Measurements from ENCODE around the gene LRRC28.
A peak's percentile ranks its signal among the peaks of the same experiment; 100 is the strongest.

The LRRC28 gene

DNA sequence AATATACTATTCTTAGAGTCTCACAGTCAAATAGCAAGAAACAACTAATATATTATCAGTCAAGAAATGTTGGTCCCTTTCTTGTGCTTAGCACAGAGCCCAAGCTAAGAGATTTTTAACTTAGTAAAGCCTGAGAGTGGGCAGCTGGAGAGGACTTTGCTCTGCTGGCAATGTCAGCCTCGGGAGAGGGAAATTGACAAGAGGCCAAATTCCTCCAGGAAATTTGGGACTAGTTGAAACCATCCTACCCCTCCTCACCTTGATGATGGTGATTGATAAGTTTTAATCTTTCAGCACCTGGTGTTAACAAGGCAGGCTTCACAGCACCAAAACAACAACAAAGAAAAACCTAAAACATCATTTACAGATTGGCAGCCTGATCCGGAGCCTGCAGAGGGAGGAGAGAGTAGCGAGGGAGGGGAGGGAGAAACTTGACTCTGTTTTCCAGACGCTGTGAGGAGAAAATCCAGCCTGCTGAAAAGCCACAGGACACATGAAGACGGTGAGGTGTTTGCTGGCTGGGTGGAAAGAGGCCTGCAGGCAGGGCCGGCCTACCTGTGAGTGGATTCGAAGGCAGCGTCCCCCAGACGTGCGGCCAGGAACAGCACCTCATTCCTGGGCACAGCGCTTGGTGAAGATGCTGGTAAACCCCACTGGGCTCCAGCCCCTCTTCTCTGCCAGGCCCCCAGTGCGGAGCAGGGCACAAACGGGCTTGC is 150.9 kb downstream of the LRRC28 start:
- DNase-seq: peak; percentile 37

DNA sequence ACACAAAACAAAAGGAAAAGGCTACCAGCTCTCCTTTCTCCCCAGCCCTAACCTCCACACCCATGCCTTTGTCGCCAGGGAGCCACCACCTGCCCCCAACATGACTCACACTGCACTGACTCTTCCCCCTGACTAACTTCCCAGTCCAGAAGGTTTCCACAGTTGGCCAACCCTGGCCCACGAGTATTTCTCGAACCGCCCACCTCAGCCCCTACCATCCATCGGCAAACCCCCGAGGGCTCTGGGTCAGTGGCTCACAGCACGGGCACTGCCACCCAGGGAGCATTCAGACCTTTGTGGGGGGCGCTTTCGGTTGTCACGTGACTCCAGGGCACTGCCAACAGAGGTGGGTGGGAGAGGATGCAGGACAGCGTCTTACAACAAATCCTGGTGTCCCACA is 152.3 kb downstream of the LRRC28 start:
- no peak for DNase-seq

DNA sequence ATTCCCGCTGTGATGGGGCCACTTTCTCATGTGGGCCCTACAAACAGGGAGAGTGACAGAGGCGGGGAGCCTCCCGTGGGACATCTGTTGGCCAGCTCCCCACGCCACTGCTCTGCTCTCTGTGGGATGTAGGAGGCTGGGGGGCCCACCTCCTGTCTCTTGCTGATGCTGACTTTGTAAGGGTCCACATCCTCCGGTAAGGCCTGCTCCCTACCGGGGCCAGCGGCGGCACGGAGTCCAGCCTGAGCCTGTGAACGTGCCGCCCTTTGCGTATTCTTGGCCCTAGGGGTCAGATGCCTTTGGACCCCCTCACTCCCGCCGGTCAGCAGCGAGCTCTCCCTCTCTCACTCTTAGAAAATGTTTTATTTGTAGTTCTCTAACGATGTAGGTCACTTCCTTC is 153.2 kb downstream of the LRRC28 start:
- DNase-seq: no peak

DNA sequence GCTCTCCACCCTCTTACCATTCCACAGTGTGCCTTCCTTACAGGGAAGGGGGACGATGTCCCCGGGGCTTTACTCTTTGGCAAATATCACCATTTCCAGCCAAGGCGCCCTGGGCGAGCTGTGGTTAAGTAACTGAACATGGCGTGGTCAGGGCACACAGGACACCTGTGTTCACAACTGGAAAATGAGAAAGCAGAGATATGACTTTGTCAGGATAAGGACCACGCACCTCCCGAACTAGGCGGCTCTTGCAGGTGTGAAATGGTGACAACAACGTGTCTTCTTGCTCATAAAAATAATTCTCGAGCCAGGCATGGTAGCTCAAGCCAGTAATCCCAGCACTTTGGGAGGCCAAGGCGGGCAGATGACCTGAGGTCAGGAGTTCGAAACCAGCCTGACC is 154.8 kb downstream of the LRRC28 start:
- no peak for DNase-seq

DNA sequence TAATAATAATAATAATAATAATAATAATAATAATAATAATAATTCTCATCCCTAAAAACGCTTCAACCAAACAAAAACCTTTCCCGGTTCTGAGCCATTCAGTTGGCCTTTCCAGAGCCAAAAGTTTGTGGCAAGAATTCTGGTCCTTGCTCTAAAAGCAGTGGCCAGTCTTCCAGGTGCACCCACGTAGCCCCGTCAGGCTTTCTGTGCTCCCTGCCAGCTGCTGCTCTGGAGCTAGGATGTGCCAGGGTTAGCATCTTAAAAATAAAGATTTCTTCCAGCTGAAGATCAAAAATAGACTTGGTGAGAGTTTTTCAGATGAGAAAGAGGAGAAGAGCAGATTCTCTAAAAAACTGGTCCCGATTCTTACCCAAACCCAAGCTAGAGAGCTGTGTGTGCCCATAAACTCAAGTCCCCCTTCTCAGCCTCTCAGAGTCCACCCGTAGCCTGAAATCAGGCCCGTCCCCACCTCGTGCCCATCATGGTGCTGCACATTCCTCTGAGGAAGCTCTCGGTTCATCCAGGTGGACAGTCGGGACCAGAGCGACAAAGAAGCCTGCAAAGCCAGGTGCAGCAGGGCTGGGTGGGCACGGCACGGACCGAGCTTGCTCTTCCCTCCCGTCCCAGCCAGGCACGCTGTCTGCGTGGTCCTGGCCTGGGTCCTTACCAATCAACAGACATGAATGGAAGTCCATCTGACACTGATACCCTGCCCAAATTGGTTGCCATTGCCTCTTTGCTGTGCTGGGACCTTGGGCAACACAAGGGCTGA is 155.6 kb downstream of the LRRC28 start:
- no peak for DNase-seq

DNA sequence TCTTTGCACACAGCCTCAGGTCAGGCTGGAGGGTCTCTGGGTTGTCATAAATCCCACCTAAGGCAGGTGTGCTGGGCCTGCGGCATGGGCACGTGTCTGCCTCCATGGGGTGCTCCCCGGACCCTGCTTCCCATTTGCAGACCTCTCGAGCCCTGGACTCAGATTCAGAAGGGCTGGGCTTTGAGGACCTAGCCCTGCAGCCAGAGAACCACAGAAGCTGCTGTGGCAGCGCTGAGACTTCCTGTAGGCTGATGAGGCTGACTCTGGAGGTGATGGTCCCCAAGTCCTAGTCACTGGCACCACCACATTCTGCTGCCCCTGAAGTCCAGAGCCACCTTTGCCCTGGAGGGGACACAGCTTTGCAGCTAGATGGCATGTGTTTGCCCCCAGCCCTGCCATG is 156.4 kb downstream of the LRRC28 start:
- DNase-seq: no peak

DNA sequence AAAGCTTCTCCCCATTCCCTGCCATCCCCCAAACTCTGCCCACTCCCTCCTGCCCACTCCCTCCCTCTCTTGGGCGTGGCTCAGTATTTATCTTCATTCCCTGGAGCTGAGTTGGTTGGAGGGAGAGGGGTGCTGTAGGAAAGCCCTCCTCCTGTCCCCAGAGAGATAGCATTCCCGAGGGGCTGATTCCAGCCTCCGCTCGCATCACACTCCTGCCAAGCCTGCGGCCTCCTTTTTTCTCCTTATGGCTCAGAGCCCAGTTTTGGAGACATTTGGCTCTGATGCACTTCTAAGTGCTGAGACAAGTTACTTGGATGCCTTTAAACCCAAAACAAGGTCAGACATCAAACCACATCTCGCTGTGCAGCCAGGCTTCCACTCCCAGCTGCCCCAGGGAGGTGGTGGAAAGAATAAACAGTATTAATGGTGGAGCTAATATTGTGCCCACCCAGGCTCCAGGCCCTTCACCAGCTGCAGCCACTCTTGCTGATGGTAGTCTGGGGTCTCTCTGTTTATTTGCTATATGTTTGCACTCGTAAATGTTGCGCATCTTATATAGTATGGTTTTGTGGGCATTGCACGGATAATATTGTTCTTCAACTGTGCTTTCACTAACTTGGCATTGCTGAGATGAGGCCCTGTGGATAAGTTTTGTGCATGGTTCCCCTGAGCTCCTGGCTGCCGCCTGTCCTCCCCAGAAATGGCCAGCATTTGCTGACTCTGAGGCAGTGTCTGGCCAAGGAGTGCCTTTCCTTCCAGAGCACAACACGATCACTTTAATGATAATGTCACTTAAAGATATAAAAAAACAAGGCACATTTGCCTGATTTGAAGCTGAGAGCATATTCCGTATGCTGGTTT is 157.2 kb downstream of the LRRC28 start:
- peak; percentile 72 for DNase-seq

DNA sequence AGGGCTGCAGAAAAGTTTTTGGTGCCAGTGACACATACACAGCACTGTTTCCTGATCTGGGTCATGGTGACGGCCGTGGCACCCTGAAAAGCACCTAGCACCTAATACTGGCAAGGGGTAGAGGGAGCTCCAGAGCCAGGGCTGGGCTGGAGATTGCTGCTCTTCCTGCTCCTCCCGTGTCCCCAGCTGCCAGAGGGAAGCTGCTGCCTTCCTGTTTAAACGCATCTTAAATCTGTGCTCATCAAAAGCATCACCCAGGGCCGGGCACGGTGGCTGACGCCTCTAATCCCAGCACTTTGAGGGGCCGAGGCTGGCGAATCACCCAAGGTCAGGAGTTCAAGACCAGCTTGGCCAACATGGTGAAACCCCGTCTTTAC is 157.8 kb downstream of the LRRC28 start:
- peak; percentile 33 for DNase-seq

DNA sequence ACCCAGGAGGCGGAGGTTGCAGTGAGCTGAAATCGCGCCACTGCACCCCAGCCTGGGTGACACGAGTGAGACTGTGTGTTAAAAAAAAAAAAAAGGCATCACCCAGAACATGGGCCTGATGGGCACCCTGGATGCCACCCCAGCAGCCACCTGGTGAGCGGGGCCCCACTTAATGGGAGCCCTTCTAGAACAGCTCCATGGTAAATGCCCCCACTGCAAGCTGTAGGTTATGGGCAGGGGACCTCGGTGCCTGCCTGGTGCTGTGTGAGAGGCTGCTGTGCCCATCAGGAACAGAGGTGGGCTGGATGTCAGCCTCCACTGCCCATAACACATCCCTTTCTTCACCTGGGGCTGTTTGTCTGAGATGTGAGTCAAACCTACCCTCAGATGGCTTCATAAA is 158.3 kb downstream of the LRRC28 start:
- DNase-seq: no peak

DNA sequence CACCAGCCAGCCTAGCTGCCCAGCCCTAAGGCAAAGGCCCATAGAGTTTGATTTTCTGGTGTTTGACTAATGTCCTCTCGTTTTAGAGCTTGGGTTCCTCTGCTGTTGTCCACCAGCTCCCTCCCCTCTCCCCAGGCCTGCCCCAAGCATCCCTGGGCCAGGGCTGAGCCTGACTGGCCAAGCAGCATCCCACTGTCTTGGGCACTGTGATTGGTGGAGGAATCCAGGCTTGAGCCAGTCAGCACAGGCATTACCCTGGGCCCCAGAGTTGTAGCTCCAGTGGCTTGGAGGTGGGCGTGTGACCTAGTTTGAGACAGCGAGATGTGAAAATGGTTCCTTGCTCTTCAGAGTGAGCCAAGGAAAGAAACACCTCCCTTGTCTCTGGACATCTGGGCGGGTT is 159.2 kb downstream of the LRRC28 start:
- no peak for DNase-seq

DNA sequence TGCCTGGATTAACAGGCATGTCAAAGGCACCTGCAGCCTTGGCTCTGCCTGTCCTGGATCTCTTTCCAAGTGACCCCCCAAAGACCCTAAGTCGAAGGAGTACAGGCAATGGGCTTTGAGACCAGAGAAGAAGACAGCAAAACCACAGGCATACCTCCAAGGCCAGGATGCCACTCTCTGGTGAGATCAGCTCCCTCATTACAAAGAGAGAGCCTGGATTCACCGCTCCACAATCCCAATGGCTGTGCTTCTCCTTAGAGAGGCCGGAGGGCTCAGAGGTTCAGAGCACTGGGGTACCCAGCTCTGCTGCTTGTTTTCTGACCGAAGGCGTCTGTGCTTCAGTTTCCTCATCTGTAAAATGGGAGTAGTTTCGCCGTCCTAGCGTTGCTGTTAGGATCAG is 160.0 kb downstream of the LRRC28 start:
- no peak for DNase-seq

DNA sequence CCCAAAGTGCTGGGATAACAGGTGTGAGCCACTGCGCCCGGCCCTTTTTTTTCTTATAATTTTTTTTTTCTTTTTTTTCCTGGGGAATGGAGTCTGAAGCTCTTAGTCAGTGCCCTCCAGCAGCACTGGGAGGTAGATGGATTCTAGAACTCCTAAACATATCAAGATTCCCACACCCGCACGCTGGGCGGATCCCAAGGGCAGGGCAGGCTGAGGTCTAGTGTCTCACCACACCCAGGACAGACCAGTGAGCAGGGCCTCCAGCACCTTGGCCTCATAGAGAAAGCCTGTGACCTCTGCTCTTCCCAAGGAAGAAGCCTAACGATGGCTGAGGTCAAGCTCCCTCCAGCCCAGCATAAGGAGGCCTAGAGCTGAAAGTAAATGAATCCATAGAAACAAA is 160.8 kb downstream of the LRRC28 start:
- DNase-seq: no peak

DNA sequence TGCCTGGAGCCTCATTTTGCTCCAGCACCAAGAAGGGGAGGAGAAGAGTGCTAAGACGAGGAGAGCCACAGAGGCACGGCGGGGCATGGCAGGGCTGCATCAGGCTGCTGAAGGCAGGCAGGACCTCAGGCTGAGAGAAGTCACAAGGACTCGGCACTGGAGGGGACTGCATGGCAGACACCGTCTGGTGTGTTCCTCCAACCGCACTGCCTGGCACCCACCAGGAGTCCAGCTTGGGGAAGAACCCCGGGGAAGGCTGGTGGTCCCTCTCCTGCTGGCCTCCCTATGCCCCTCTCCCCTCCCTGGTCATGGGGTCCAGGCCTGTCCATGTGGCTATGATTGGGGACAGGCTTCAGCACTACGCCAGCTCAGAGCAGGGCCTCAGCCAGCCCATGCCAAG is 161.3 kb downstream of the LRRC28 start:
- DNase-seq: no peak

DNA sequence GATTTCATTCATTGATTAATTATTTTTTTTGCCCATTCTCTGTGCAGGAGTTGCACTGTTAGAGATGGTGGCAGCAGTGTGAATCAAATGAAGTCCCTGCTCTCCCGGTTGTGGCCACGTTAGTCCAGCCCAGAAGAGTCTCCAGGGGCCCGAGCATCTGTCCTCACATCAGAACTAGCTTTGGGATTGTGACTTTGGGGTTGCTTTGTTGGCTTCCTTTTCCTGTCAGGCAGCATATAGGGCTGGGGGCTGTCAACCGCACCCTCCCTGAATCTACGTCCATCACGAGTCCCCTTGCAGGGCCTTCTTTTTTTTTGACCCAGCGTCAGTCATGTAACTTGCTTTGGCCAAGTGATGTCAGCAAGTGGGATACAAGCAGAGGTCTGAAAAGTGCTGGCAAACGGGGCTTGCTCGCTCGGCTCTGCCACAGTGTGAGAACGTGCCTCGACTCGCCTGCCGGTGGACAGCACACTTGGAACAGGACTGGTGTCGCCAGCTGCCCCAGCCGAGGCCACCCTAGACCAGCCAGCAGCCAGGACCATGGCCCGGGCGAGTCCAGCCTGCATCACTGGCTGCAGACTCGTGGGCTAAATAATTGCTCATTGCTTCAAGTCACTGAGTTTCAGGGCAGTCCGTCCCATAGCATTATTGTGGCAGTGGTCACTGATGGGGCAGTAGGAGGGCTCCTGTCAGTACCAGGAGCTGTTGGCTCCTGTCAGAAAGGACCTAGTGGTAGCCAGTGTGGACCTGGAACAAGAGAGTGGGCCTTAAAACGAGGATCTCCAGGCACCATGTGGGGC is 162.9 kb downstream of the LRRC28 start:
- no peak for DNase-seq

DNA sequence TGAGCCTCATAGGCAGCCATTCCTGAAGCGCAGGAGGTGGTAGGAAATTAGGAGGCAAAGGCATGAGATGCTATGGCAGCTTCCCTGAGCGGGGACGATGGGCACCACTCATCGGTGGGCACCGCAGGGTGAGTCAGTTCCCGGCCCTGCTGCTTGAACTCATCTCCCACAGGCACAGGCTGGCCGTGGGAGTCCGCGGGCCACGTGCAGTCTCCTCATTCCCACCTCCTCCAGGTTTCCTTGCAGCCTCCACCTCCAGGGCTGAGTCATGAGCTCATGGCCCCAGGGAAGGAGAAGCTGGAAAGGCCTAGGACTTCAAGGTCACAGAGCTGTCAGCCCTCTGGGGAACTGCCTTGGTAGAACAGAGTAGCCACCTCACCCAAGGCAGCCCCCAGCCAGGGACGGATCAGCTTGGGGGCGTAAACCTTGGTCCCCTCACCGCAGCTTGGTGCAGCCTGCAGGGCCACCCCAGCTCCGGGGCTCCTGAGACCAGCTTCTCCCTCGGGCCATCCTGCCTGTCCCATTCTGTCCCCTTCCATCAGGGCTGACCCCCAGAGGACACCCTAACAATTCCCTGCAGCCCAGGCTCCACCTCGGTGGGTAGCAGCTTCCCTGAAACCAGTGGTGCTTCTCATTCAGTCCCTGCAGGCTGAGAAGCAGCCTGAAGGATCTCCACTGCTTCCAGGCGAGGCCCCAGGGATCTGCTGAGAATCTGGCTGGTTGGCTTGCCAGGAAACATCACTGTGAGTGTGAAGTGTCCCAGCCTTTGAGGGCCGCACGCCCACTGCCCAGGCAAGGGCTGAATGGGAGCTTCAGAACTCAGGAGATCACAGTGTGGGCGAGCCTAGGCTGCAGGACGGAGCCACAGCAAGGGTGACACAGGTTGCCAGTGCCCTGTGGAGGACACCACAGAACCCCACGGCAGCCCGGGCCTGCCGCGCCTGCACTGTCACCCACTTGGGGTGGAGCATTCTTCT is 163.8 kb downstream of the LRRC28 start:
- no peak for DNase-seq

DNA sequence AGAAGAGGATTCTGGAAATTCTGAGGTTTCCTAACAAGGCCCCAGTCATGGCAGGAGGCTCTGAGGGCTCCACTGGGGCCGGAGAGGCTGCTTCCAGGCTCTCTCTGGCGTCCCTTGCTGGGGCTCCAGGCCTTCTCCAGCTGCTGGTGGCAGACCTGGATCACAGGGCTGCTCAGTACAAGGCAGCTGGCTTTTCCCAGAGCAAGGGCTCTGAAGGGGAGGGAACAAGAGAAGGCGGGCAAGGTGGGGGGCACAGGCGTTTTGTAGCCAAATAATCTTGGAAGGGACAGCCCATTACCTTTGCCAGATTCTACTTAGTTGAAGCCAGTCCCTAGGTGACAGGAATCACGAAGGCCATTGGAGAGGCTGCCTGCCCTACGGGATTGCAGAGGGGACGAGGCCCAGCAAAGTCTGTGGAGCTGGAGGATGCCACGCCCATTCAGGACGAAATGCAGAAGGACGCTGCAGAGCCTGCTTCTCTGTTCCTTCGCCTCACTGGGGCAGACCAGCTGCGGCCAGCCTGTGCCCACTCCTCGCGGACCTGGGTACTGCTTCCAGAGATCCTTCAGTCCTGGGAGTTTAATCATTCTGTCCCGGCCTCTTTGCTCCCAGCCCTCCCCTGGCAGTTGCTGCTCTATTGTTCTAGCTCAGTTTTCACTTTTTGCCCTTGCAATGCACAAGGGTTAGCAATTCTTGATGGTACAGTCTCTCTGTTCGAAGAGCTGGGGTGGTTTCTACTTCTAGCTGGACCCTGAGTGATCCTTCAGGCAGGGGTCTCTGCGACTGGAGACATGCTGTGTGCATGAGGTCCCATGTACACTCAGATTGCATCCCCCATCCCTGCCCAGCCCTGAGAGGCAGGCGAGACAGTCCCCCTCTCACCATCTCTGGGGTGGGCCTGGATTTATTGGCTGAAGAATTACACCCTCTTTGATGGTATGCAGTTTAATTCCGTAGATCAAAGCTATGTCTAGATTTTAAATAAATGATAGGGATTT is 165.2 kb downstream of the LRRC28 start:
- no peak for DNase-seq

DNA sequence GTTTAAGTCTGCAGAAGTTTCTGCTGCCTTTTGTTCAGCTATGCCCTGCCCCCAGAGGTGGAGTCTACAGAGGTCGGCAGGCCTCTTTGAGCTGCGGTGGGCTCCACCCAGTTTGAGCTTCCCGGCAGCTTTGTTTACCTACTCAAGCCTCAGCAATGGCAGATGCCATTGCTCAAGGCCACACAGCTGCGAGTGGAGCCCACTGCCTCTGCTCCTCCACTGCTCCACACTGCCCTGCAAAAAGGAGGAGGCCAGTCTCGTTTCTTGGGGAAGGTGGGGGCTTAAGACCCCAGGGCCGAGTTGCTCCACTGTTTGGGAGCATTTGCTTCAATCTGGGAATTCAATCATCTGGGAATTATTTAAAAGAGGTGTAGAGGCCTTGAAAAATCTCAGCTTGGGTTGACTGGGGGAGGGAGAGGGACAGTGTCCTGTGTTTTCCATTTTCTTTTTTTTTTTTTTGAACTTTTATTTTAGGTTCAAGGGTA is 169.9 kb downstream of the LRRC28 start:
- DNase-seq: no peak

DNA sequence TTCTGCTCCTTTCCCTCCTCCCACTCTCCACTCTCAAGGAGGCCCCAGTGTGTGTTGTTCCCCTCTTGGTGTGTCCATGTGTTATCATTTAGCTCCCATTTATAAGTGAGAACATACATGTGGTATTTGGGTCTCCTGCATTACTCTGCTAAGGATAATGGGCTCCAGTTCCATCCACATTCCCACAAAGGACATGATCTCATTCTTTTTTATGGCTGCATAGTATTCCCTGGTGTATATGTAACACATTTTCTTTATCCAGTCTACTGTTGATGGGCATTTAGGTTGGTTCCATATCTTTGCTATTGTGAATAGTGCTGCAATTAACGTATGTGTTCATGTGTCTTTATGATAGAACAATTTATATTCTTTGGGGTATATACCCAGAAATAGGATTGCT is 170.5 kb downstream of the LRRC28 start:
- no peak for DNase-seq

DNA sequence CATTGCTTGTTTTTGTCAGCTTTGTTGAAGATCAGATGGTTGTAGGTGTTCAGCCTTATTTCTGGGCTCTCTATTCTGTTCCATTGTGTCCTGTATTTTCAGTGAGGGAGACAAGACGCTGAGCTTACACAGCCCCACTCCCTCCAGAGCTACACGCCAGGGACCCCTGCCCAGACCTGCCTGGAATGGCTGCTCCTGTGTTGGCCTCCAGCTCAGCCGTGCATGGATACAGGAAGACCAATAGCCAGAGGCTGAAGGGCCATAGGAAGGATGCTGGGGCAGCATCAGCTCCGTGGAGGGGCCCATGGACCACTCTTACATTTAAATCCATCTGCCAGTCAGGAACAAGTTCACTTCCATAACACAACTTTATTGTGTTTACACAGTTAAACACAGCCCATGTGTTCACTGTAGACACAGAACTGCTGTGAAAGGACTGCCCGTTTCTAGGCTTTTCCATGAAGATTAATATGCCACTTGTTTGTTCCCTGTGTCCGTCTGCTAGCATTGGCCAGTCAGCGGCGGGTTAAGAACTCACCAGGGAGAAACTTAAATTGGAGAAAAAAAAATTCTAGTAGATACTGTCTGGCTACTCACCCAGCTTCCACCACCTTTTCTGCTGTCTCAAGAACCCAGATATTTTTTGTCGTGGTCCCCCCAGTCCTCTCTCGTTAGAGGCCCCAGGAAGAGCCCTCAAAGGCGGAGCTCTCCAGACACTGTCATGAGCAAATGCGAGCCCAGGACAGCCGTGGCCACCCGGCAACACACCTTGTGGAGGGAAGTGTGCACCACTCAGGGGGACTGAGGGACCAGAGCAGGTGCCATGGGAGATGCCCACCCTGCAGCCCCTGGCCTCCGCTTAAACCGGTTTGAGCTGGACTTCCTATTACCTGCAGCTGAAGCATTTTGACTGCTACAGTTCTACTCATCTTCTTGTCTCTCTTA is 172.2 kb downstream of the LRRC28 start:
- no peak for DNase-seq
